Epidermal melanocyte (primary cell): ENCODE results near the gene P4HA3.
A peak's percentile ranks its signal among the peaks of the same experiment; 100 is the strongest.

Experiments used
- DNase-seq: peaks from one replicate; pipeline ENCODE4 v3.0.0; 2011; ENCODE audit warnings: low spot score; ENCODE audit not compliant: insufficient read length

The P4HA3 gene

DNA sequence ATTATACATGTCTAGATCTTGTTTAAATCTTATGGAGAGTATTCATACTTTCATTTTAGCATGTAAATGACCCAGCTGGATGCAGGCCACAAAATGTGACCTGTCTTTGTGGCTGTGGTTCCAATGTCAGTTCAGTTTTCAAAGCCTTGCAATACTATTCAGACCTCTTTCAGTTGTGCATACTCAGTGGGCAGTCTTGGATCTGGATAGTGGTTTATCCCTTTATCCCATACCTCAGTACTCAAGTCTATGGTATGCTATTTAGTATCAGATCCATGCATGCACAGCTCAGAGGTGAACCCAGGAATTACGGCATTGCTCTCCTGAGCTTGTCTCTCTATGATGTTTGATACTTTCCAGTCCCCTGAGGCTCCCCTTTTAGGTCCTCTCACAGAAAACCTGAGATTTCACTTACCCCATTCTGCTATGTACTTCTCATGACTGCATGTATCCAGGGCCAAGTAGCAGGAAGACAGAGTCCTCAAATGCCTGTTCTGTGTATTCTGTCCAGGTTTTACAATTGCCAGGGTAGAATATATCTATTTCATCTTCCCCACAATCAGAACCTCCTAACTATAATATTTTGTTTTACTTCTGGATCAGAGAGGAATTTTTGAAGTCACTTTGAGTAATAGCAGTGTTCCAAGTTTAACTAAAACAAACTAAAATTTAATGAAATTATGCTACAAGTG lies 6.9 kb upstream of the P4HA3 start:
- DNase-seq = no peak

DNA sequence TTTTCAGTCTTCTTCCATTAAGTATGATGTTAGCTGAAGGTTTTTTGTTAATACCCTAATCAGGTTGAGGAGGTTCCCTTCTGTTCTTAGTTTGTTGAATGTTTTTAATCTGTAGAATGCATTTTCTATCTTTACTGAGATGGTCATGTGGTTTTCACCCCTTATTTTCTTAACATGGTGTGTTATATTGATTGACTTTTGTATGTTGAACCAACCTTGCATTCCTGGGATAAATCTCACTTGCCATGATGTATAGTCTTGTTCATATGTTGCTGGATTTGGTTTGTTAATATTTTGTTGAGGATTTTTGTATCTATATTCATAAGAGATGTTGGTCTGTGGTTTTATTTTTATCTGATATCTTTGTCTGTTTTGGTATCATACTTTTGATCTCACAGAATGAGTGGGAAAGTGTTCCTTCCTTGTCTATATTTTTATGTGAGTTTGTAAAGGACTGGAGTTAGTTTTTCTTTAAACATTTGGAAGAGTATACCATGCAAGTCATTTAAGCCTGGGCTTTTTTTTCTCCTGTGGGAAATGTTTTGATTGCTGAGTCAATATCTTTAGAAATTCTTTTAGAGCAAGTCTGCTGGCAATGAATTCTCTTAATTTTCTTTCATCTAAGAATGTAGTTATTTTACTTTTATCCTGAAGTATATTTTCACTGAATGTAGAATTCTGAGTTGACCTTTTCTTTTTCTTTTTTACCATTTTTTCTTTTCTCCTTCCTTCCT lies 5.5 kb upstream of the P4HA3 start:
- DNase-seq = no peak

DNA sequence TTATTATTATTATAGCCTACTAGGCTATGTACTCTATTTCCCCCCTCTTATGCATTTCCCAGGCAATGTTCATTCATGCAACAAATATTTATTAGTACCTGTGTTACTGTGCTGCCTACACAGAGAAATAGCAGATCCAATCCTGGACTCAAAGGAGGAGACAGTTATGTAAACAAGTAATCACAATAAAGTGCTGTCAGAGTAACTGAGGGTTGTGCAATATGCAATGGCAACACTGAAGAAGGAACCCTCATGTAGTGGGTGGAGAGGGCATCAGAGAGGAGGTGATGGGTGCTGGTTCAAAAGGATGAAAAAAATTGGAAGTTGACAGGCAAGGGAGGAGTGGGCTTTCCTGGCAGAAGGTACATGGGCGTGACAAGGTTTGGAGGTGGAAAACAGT lies 886 bp upstream of the P4HA3 start:
- no peak for DNase-seq

DNA sequence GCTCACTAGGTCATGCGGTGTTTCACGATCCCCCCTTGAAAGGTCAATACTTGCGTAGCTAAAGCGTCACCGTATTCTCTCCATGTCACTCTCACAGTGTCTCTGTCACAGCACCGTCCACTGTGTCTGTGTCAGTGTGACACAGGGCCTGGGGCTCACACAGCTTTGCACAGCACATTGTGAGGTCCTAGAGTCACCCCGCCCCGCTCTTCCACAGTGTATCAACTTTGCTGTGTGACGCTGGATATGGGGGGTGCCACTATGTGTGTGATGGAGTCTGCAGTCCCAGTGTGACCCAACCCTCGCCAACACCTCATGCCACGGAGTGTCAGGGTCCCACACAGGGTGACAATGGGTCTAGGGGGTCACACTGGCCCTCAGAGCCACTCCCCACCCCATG lies 583 bp downstream of the P4HA3 start:
- DNase-seq = no peak

DNA sequence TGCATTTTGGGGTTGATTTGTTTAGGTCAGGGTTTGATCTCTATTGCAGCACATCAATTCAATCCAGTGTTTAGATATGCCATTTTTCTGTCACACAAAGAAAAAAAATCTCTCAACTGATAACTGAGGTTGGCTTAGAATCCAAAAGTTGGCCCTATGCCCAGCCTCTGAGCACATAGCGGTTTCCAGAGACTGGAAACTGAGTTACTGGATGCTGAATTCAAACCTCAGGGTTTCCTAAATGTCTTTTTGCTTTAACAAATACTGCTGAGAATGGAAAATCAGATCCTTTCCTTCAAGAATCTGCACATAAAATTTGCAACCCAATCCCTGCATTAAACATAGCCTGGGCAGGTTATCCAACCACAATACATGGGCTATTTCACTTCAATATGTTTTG lies 4.0 kb downstream of the P4HA3 start:
- no peak for DNase-seq

DNA sequence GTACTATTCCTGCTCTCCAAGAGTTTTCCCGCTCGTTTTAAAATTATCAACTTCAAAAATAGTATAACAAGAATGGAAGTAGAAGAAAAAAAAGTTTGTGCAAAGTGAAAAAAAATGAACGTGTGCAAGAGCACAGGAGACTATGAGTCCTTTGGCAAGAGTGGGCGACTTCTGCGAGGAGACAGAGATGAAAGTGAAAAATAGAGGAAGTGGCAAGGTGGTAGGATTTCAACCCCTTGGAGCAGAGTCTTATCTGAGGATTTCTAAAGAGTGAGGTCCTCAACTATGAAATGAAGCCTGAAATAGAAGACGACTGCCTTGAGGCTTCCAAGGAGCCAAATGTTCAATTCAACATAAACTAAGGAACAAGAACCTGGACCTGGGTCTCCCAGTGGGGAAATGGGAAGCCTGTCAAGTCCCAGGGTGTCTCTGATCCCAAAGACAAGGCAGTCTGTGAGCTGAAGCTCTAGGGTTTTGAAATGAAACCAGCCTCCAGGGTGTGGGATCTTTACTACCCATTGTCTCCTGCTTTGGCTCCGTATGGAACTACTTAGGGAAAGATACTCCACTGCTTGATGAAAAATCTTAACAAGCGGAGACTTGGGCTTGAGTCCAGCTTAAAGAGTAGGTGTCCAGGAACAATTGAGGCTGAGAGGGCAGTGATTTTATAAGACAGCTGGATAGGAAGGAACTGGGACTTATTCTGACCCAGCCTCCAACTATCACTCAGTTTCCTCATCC lies 4.8 kb downstream of the P4HA3 start:
- peak; percentile 45 for DNase-seq

DNA sequence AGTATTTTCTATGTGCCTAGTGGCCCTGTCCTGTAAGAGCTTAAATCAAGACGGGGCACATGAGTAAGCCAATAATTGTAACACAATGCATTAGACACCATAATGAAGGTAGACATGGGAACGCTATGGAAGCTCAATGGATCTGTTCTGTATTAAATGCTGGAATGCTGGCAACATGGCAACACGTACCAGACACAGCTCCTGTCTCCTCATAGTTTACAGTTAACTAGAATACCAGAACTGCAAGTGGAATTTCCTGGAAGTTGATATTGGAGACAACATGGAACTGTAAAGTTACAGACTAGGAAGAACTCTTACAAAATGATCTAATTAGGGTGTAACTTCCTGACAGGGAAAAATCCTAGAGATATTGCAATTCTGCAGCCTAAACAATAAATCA lies 12.4 kb downstream of the P4HA3 start:
- no peak for DNase-seq

DNA sequence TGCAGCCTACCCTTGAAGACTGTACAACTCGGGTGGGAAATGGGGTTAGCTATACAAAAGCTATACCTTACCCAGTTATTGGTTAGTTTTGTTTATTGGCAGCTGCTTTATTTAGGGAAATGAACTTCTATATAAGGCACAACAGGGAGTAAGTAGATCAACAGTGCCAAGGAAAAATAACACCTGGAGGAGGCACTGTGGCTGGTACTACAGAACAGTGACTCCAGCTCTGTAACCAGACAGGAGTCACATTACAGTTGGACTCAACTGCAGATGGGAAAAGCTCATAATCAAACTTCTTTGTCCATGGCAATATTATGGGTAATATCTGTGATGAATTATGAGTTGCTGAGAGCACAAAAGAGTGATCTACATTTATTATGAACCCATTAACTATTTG lies 14.0 kb downstream of the P4HA3 start:
- no peak for DNase-seq

DNA sequence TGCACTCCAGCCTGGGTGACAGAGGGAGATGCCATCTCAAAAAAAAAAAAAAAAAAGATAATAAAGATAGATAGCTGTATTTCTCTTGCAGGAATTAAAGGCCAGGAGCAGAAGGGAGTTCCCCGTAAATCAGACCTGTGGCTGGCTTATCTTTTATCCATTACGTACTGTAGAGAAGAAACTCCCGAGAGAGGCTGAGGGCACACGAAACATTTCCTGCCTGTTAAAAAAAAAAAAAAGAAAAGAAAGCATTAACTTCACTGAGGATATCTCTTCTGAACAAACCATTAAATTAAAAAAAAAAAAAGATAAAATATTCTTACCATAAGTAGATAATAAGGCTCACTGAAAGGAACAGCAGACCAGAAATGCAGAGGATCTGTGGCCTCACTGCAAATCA lies 22.5 kb downstream of the P4HA3 start:
- no peak for DNase-seq

DNA sequence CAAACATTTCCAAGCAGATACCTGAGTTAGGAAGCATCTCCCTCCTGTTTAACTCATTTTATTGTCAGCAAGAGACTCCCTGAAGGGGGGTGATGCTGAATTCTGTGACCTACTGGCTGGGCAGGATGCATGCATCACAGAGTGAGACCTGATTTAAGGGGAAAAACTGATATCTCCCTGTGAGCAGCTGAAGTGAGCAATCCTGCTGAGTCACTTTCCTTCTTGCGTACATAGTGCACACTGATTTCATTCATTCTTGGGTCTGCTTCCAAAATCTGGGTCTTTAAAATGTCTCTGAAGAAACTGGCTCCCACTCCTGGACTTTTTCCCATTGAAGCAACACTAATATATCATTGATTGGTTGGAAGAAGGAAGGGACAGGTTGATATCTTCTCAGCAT lies 23.3 kb downstream of the P4HA3 start:
- no peak for DNase-seq

DNA sequence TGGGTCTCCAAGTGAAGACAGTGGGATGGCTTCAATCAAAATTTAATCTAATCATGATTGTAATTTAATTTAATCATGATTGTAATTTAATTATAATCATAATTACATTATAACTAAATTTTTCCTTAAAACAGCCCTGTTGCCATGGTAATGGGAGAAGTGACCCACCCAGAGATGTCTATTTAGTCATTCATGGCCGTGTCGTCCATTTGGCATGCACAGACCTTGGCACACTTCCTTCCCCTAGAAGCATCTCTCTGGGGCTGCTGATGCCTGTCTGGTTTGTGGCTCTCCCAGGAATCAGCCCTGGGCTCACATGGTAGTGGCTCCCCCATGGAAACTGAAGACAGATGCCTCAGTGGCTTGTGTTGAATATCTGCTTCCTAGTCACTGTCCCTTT lies 27.0 kb downstream of the P4HA3 start:
- DNase-seq = no peak

DNA sequence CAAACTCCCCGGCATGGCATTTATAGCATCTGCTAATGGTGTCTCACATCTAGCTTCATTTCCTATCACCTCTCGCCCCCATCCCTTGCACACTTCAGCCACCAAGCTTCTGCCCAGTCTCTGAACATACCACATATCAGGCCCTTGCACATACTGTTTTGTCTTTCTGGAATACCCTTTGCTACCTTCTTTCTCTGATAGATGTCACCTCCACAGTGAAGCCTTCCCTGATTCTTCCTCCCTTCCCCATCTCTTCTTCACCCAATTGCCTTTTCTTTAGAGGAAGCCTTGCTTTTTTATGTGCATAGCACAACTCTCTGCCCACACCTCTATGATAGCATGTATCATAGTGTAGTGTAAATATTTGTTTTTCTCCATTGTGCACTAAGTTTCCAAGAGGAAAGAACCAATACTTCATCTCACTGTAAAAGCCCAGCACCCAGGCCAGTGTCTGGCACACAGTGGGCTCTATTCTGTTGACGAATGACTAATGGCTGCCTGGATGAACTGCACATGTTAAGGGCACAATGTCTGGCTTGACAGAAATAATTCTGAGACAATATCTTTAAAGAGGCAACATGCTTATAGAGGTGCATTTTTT lies 27.8 kb downstream of the P4HA3 start:
- DNase-seq = no peak

DNA sequence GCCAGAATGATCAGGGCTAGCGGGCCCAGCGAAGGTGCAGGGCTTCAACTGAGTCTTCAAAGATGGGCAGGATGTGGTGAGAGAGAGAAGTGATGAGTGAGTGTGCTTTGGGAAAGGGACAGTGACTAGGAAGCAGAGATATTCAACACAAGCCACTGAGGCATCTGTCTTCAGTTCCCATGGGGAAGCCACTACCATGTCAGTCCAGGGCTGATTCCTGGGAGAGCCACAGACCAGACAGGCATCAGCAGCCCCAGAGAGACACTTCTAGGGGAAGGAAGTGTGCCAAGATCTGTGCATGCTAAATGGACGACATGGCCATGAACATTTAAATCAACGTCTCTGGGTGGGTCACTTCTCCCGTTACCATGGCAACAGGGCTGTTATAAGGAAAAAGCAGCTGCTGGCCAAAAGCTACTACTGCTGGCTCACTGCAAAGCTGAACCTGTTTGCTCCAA lies 28.5 kb downstream of the P4HA3 start:
- DNase-seq = no peak

DNA sequence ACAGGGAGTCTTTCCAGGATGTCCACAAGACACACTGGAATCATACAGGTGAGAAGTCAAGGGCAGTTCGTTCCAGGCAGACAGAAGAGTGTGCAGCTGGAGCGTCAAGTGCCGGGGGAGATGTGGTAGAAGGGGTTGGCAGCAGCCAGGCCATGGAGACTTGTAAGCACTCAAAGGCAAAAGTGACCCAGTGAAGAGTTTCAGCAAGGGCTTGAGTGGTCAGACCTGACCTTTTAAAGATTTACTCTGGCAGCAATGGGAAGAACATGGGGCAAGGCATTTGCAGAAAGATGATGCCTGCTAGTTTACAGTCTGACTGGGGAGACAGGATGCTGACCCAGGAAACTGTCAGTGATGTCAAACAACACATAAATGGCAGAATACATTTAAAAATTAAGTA lies 29.0 kb downstream of the P4HA3 start:
- no peak for DNase-seq

DNA sequence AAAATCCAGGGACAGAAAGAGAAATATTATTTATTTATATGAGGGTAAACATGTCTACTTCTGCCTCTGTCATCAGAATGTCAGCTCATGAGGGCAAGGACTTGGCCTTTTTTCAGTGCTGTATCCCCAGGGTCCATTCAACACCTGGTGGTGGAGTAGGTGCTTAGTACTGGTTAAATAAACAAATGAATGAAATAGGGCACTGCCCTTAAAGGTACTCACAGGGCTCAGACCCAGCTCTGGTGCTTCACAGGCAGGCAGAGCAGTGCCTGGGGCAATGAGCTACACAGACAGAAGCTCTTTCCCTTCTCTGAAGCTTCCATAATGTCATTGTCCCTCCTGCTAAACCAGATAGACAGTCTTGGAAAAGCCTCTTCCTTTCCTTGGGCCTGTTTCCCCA lies 30.9 kb downstream of the P4HA3 start:
- no peak for DNase-seq

DNA sequence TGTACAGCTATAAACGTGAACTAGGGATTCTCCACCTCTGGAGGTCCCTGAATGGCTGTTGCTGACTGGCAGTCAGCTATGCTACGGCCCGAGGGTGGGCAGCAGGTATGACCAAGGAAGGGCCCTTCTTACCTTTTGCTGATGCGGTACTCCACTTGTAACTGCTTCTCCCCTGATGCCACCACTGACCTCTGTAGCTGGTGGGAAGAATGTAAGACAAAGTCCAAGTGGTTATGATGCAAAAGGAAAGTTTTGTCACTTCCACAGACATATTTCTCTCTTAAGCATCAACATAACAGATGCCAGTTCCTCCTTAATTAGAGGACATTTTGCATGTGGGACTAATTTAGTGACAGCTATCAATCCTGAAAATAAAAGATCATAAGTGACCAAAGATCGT lies 32.2 kb downstream of the P4HA3 start:
- no peak for DNase-seq

DNA sequence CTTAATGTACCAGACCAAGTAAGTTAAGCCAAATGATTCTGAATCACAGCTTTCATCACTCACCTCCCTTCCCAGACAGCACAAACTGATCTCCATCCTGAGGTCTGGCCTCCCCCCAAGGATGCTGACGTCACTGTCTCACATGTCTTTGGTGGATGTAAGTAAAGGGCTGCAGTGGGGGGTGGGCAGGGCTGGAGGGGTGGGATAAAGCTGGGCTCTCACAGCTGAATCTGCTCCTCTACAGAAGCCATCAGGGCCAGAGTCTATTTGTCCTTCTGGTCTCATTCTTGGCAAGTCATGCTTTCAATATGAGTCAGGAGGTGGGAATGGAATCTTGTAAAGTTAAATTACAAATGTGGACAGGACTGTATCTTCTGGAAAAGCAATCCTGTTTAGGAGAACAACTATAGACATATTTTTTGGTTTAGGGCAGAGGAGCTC lies 32.7 kb downstream of the P4HA3 start:
- peak; percentile 30 for DNase-seq

DNA sequence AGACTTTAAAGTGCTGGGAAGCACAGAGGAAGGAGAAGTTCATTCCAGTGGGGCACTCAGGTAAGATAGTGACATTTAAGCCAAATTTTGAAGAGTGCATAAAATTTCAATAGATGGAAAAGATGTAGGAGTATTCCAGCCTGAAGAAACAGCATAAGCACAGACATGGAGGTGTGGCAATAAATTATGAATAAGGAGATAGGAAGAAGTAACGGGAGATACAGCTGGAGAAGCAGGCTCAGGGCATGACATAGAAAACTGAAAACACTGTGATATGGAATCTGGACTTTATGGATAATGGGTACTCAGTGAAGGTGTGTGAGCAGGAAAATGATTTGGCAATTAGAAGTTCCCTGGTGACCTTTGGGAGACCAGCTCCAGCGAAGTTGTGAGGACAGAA lies 33.3 kb downstream of the P4HA3 start:
- no peak for DNase-seq

DNA sequence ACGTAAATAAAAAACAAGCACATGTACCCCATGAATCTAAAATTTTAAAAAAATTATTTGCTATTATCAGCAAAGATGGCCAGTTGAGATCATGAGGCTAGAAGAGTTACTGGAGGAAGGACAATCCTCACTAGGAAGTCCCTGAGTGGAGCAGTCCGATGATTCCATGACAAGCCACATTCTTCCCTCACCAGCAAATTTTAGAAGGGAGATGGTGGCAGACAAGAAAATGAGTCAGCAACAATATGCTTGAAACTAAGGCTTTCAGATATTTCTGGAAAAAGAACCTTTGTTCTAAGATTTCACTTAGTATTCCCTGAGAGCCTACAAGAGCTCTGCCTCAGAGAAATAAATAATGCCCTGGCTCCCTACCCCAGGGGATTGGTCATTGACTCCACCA lies 34.9 kb downstream of the P4HA3 start:
- DNase-seq = no peak

DNA sequence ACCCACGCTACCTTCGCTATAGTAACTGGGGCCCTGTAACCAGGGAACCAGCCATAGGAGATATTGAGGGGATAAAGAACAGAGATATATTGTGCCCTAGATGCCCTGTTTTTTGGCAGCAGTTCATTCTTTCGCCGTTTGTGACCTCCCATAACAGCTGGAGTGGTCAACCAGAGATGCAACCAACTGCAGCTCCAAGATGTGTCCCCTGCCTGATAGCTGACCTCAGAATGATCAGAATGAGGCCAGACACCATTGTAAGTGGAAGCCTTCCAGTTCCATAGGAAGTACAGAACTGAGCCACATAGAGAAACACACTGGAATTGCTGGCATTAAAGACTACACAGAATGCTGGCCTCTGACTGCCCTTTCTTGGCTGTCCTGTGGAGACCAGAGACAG lies 39.2 kb downstream of the P4HA3 start:
- DNase-seq = no peak

DNA sequence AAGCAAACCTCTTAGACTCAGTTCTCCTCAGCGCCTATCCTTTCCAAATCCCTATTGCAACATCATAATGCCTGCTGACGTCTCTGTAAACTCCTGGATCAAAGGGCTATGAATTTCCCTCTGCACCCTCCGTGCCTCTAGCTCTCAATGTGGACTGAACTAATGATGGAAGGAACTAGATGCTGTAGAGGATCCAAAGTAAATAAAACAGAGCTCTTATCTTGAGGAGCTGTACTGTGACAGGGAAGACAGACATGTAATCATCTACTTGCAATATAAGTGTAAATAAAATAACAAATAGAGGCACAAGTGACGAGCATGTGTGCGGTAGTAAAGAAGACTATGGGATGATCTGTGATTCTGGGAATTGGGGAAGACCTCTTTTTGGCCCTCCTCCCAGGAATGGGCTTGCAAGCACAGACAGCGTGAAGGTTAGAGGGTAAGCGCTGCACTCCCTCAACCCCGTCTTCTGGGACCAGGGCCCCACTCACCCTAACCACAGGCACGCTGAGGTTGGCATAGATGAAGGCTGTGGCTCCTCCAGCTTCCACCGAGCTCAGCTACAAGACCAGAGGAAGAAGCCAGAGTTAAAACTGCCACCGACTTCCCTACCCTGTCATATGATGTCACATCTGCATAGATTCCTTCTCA lies 42.2 kb downstream of the P4HA3 start:
- DNase-seq = no peak

DNA sequence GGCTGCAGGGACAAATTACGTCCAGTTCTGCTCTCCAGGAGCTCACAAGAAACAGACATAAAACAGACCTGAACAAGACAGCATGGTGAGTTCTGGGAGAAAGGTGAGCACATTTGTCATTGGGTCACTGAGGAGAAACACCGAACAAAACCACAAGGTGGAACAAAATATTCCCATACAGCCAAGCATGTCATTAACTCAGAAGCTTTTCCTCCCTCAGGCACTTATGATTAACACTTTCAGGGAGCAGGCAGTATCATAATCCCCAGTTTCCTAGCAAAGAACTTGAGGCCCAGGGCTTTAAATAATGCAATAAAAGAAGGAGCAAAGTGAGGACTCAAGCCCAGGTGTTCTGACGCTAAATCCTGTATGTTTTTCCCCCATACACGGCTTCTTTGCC lies 43.0 kb downstream of the P4HA3 start:
- DNase-seq = no peak
